GM21576 (cell line): ENCODE results near the gene DENND1B.

Experiments used
- ATAC-seq: cut with Tn5 transposase; IDR thresholded peaks from one replicate; pipeline ENCODE4 v1.9.1; 2021; ENCODE audit warnings: mild to moderate bottlenecking, moderate library complexity; ENCODE audit not compliant: unreplicated experiment

DENND1B gene

GRCh38 chr1:197480446-197480845 lies 294.8 kb downstream of the DENND1B start:
- no peak for ATAC-seq

- no peak for ATAC-seq
Measured at GRCh38 chr1:197472141-197472540, 303.1 kb downstream of the DENND1B start.

- no peak for ATAC-seq
Measured at GRCh38 chr1:197471248-197471985, 303.9 kb downstream of the DENND1B start.

- no peak for ATAC-seq
Measured at GRCh38 chr1:197470330-197470729, 304.9 kb downstream of the DENND1B start.

- no peak for ATAC-seq
Measured at GRCh38 chr1:197469620-197470210, 305.6 kb downstream of the DENND1B start.

GRCh38 chr1:197468543-197469175 lies 306.6 kb downstream of the DENND1B start:
- no peak for ATAC-seq

- no peak for ATAC-seq
Measured at GRCh38 chr1:197467881-197468280, 307.4 kb downstream of the DENND1B start.

- ATAC-seq, result no peak
Measured at GRCh38 chr1:197466813-197467212, 308.5 kb downstream of the DENND1B start.

- ATAC-seq, result no peak
Measured at GRCh38 chr1:197465528-197466327, 309.6 kb downstream of the DENND1B start.

- no peak for ATAC-seq
Measured at GRCh38 chr1:197464044-197464443, 311.2 kb downstream of the DENND1B start.

GRCh38 chr1:197463142-197463541 lies 312.1 kb downstream of the DENND1B start:
- no peak for ATAC-seq

GRCh38 chr1:197462539-197462938 lies 312.7 kb downstream of the DENND1B start:
- no peak for ATAC-seq
